Nephron (organoid): ENCODE results near the gene GNAL.
"Not testable (repeated sequence)": the region's sequence is repeated elsewhere in the genome, so short reads cannot be mapped to it uniquely, and the experiment has no call there.

Experiments
- H3K27ac Mint-ChIP-seq, 3 experiments: 2 replicates each; pipeline ENCODE4 v1.8.0; 2020; ENCODE audit warnings: mixed read lengths in 3 of 3, mild to moderate bottlenecking in 2 of 3, moderate library complexity in 1 of 3
- H3K27me3 Mint-ChIP-seq: 2 replicates; pipeline ENCODE4 v1.8.0; 2021; ENCODE audit warnings: low read depth, mild to moderate bottlenecking, moderate library complexity, mixed read lengths
- H3K36me3 Mint-ChIP-seq: 2 replicates; pipeline ENCODE4 v1.8.0; 2020; ENCODE audit warnings: low read depth, mixed read lengths
- H3K4me1 Mint-ChIP-seq: 2 replicates; pipeline ENCODE4 v1.8.0; 2020; ENCODE audit warnings: mixed read lengths
- H3K4me3 Mint-ChIP-seq, 3 experiments: 2 replicates each; pipeline ENCODE4 v1.8.0; 2020; ENCODE audit warnings: mild to moderate bottlenecking in 3 of 3, mixed read lengths in 3 of 3, moderate library complexity in 2 of 3
- H3K9me3 Mint-ChIP-seq: 2 replicates; pipeline ENCODE4 v1.8.0; 2020; ENCODE audit warnings: mixed read lengths
- CTCF ChIP-seq, 3 experiments: fragments of 200-600 bp; sonication (generic); IDR thresholded peaks; one replicate each; pipeline ENCODE4 v1.5.0; 2021; ENCODE audit warnings: antibody characterized with exemption in 3 of 3; ENCODE audit not compliant: unreplicated experiment in 3 of 3

GNAL gene

GRCh38 chr18:11700876-11701275 lies 11.8 kb downstream of the GNAL start:
- TF ChIP-seq CTCF (IDR thresholded peaks at IDR 0.05; ENCODE audit: unreplicated experiment in 3 of 3): no peak
- no peak overlapping the region for H3K4me3 Mint-ChIP-seq
- no peaks in the 10 kb centered on the region for H3K4me1 Mint-ChIP-seq
- no peaks in the 10 kb centered on the region for H3K9me3 Mint-ChIP-seq
- H3K27ac Mint-ChIP-seq: no peak overlapping the region
- no peaks in the 10 kb centered on the region for H3K36me3 Mint-ChIP-seq
- peaks cover 3% of the 10 kb centered on the region for H3K27me3 Mint-ChIP-seq

- Mint-ChIP-seq H3K27ac (no peak overlapping the region), H3K36me3 (peaks cover 7% of the 10 kb centered on the region), H3K4me3 (no peak overlapping the region), H3K27me3 (no peaks in the 10 kb centered on the region), H3K4me1 (peaks cover 6% of the 10 kb centered on the region), H3K9me3 (peaks cover 22% of the 10 kb centered on the region)
- TF ChIP-seq CTCF (IDR thresholded peaks at IDR 0.05; ENCODE audit: unreplicated experiment in 3 of 3): no peak
Measured at GRCh38 chr18:11710578-11710977, 21.5 kb downstream of the GNAL start.

GRCh38 chr18:11713756-11714155 lies 24.7 kb downstream of the GNAL start:
- TF ChIP-seq CTCF (IDR thresholded peaks at IDR 0.05; ENCODE audit: unreplicated experiment in 3 of 3): no peak
- H3K9me3 Mint-ChIP-seq: peaks cover 18% of the 10 kb centered on the region
- H3K27me3 Mint-ChIP-seq: no peaks in the 10 kb centered on the region
- no peak overlapping the region for H3K27ac Mint-ChIP-seq
- H3K36me3 Mint-ChIP-seq: peaks cover 7% of the 10 kb centered on the region
- peaks cover 6% of the 10 kb centered on the region for H3K4me1 Mint-ChIP-seq
- no peak overlapping the region for H3K4me3 Mint-ChIP-seq

- no peak overlapping the region for H3K27ac Mint-ChIP-seq
- H3K4me1 Mint-ChIP-seq: peaks cover 6% of the 10 kb centered on the region
- peaks cover 14% of the 10 kb centered on the region for H3K9me3 Mint-ChIP-seq
- peaks cover 7% of the 10 kb centered on the region for H3K36me3 Mint-ChIP-seq
- TF ChIP-seq CTCF (IDR thresholded peaks at IDR 0.05; ENCODE audit: unreplicated experiment in 3 of 3): no peak
- no peak overlapping the region for H3K4me3 Mint-ChIP-seq
- H3K27me3 Mint-ChIP-seq: no peaks in the 10 kb centered on the region
Measured at GRCh38 chr18:11714244-11714918, 25.3 kb downstream of the GNAL start.

- H3K4me3 Mint-ChIP-seq, H3K36me3 Mint-ChIP-seq, H3K27me3 Mint-ChIP-seq, H3K4me1 Mint-ChIP-seq, H3K27ac Mint-ChIP-seq, H3K9me3 Mint-ChIP-seq: not testable (repeated sequence)
Measured at GRCh38 chr18:11716767-11717315, 27.8 kb downstream of the GNAL start.

GRCh38 chr18:11719050-11719449 lies 30.0 kb downstream of the GNAL start:
- TF ChIP-seq CTCF (IDR thresholded peaks at IDR 0.05; ENCODE audit: unreplicated experiment in 3 of 3): no peak
- no peaks in the 10 kb centered on the region for H3K9me3 Mint-ChIP-seq
- no peak overlapping the region for H3K27ac Mint-ChIP-seq

More at GRCh38 chr18:11719050-11719449, 30.0 kb downstream of the GNAL start:
- H3K36me3 Mint-ChIP-seq: no peaks in the 10 kb centered on the region
- H3K4me1 Mint-ChIP-seq: peaks cover 13% of the 10 kb centered on the region
- H3K27me3 Mint-ChIP-seq: no peaks in the 10 kb centered on the region
- no peak overlapping the region for H3K4me3 Mint-ChIP-seq
